HG02938 (cell line): Measurements from ENCODE around the gene PCED1A.

Experiments used
- ATAC-seq: cut with Tn5 transposase; IDR thresholded peaks from one replicate; pipeline ENCODE4 v1.9.1; 2021; ENCODE audit warnings: mild to moderate bottlenecking, moderate library complexity; ENCODE audit not compliant: unreplicated experiment

The PCED1A gene, protein sequence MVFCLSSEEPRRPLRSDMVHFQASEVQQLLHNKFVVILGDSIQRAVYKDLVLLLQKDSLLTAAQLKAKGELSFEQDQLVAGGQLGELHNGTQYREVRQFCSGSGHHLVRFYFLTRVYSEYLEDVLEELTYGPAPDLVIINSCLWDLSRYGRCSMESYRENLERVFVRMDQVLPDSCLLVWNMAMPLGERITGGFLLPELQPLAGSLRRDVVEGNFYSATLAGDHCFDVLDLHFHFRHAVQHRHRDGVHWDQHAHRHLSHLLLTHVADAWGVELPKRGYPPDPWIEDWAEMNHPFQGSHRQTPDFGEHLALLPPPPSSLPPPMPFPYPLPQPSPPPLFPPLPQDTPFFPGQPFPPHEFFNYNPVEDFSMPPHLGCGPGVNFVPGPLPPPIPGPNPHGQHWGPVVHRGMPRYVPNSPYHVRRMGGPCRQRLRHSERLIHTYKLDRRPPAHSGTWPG

DNA sequence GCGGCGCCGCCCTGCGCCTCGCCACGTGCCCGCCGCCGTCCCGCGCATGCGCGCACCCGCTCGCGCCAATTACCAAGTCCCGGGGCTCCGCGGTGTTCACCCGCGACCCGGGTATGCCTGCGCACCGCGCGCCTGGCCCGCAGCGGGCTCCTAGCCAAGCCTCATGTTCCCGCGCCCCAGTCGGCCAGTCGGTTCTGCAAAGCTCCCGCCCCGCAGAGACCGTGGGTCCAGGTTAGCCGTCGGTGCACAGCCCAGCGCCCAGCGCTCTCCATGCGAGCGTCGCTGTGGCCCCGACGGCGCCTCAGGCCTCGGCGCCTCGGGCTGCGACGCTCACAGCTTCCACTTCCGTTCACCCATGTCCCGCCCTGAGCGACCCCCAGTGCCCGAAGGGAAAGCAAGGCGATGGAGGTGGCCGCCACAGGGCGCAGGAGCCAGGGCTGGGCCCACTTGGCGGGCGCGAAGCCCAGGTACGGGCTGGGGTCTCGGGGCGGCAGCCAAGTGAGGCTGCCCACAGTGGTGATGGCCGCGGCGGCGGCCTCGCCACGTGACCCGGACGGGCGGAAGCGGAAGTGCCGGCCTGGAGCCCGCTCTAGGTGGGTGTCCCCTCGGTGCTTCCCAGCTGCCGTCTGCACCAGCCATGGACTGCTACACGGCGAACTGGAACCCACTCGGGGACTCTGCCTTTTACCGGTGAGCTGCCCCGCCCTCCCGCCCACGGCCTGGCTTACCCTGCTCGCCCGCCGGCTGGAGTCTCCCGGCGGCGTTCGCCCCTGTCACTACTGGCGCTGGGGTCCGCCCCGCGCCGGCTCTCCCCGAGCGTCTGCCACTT lies at the start of gene PCED1A, which contains the start of gene VPS16:
PCED1A (minus strand) TSS at position 518 of the 829 bp plus-strand sequence. CDS start 743 bp downstream, outside the sequence.
VPS16 (plus strand) TSS at position 608 of the 829 bp plus-strand sequence; CDS start at position 638, 30 bp downstream.
- ATAC-seq, result peak; percentile 92

DNA sequence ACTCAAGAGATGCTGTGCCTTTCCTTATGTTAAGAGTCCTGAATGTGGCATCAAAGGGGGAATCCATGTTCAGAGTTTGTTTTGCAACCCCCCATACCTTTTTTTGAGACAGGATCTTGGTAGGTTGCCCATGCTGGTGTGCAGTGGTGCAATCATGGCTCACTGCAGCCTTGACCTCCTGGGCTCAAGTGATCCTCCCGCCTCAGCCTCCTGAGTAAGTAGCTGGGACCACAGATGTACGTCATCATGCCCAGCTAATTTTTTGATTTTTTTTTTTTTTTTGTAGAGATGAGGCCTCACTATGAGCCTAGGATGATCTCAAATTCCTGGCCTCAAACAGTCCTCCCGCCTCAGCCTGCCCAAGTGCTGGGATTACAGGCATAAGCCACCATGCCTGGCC lies 49.3 kb upstream of the PCED1A start:
- ATAC-seq, result no peak

DNA sequence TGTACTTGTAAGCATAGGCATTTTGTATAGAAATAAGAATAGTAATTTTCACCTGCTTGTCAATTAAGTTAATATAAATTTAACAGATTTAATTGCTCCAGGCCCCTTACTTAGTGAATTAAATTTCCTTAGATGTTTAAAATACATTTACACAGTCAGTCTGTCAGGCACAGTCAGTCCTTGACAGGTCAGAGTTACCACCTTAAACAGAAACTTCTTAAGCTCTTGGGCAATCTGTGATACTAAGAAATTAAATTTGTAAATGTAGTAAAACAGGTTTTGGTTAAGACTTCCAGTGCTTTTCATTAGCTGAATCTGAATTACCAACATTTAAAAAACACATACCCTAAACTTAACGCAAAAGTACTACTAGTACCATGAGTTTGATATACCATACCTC lies 48.8 kb upstream of the PCED1A start:
- no peak for ATAC-seq

DNA sequence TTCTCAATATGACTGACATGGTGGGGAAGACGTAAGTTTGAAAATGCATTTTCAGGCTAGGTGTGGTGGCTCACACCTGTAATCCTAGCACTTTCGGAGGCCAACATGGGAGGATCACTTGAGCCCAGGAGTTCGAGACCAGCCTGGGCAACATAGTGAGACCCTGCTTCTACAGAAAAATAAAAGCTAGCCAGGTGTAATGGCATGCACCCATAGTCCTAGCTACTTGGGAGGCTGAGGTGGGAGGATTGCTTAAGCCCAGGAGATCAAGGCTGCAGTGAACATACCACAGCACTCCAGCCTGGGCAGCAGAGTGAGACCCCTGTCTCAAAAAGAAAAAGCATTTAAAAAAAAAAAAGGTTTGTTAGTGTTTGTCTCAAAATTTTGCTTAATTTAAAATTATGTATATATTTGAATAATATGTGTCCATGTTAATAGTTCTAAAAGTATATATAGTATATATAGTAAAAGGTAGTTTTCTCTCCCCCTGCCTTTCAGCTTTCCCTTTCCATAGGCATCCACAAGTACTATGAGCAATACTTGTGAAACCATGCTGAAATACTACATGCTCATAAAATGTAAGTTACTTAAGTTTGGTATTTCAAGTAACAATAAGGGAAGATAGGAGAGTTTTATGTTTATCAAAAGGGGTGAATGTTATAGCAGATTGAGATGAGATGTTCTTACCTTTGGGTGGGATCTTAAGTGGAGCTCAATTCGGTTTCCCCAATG lies 47.9 kb upstream of the PCED1A start:
- no peak for ATAC-seq

DNA sequence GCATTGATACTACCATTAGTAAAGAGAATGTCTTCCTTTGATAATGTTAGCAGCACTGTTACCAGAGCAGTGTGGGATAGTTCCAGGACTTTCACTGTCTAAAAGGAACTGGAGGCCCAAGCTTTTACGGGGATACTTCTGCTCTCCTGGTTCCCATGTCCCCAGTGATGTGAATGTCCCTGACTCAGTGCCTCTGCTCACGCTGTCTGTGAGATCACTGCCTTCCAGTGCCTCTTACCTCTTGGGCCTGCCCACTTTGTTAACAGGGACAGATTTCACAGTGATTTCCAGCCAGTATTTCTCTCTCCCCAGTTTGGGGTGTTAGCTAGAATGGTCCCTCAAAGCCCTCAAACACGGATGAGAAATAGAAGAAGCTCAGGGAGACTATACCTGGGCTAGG lies 47.3 kb upstream of the PCED1A start:
- ATAC-seq, result no peak

DNA sequence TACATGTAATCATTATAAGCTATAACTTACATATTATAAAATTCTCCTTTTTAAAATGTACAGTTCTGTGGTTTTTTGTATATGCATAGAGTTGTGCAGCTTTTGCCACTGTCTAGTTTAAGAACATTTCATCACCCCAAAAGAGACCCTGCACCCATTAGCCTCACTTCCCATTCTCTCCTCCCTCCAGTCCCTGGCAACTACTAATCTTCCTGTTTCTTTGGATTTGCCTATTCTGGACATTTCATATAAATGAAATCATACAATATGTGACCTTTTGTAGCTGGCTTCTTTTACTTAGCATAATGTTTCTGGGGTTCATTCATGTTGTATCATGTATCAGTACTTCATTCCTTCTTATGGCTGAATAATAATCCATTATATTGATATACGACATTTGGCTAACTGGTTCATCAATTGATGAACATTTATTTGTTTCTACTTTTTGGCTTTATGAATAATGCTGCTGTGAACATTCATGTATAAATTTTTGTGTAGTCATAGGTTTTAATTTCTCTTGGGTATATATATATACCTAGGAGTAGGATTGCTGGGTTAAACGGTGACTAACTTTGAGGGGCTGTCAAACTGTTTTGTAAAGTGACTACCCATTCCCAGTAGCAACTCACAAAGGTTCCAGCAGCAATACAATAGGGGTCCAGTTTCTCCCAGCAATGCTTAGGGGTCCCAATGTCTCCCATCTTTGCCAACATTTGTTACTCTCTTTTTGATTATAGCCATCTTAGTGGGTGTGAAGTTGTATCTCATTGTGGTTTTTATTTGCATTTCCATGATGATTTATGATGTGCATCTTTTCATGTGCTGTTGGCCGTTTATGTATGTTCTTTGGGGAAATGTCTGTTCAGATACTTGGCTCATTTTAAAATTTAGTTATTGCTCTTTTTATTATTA lies 43.5 kb upstream of the PCED1A start:
- no peak for ATAC-seq

DNA sequence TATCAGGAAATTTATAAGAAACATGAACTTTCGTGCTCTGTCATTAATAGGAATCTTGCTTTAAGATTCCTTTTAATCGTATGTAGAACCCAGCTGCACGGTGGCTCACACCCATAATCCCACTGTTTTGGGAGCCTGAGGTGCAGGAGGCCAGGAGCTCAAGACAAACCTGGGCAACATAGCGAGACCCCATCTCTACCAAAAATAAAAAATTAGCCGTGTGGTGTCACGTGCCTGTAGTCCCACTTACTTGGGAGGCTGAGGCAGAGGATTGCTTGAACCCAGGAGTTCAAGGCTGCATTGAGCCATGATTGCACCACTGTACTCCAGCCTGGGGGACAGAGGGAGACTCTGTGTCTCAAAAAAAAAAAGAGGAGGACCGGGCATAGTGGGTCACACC lies 40.2 kb upstream of the PCED1A start:
- ATAC-seq, result no peak

DNA sequence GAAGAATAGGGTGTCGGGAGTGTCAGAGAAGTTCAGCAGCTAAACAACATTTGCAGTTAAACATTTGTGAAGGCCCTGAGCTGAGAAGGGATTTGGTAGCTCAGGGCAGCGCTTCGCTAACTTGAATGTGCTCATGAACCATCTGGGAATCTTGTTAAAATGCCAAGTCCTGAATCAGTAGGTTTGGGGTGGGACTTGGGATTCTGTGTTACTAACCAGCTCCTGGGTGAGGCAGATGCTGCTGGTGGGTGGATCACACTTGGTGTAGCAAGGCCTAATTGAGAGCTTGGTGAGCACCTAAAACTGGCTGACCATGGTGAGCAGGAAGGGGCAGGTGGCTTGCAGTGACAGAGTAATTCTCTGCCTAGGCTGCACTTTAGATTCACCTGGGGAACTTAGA lies 38.7 kb upstream of the PCED1A start:
- no peak for ATAC-seq

DNA sequence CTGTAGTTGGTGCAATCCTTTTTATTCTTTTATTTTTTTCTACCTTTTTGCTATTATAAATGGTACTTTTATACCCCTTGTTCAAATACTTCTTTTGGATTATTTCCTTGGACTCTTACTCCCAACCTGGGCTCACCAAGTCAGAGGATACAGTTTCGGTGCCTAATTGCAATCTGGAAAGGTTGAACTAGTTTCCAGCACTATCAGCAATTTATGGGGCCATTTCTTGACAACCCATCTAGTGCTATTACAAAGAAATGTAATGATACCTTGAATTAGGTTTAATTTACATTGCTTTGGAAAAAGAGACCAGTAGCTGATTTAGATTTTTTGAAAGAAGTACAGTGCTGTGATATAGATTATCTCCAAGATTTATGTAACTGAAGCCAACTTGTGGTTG lies 38.1 kb upstream of the PCED1A start:
- ATAC-seq, result no peak

DNA sequence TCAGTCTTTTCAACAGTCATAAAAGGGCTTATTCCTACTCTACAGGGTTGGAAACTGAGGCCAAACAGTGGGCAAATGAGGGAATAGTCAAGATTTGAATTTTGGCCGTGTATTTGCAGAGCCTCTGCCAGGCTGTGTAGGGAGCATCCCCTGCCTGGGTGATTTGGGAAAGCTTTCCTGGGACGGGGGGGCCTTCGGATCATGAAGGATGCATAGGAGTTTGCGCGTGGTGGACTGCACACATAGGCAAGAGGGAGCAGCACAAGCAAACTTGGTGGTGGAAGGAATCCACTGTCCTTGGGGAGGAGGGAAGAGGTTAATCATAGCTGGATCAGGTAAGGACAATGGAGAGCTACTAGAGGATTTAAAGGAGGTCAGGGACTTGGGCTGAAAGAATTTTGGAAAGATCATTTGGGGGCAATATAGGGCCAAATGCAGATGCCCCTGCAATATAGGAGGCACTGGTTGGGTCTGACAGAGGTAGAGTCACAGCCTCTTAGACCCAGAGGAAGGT lies 35.3 kb upstream of the PCED1A start:
- no peak for ATAC-seq

DNA sequence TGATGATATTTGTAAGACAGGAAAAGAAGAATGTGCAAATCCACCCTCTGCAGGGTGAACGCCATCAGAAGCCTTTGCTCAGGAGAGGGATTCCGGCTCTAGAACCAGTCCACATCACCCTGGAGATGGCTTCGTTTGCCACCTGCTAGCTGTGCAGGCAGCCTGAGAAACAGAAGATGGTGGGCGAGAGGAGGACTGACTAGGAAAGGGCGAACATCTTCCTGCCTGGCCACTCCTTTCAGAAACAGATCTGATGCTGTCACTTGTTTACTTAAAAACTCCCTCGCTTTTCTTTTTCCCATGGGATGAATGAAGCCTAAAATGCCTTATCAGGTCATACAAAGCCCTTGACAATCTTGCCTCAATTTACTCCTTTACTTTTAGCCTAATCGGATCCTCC lies 34.0 kb upstream of the PCED1A start:
- no peak for ATAC-seq

DNA sequence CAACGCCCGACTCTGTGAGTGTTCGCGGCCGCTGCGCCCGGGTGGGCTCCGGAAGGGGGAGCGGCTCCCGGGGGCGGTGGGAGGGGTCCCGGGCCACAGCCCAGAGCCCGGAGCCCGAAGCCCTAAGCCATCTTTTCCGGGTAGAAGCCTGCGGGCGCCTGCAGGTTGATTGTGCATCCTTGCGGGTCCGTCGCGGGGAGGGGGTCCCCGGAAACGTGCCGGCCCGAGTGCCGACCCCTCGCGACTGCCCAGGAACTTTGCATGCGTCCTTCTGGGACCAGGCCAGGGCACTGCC lies 33.2 kb upstream of the PCED1A start:
- peak; percentile 36 for ATAC-seq

DNA sequence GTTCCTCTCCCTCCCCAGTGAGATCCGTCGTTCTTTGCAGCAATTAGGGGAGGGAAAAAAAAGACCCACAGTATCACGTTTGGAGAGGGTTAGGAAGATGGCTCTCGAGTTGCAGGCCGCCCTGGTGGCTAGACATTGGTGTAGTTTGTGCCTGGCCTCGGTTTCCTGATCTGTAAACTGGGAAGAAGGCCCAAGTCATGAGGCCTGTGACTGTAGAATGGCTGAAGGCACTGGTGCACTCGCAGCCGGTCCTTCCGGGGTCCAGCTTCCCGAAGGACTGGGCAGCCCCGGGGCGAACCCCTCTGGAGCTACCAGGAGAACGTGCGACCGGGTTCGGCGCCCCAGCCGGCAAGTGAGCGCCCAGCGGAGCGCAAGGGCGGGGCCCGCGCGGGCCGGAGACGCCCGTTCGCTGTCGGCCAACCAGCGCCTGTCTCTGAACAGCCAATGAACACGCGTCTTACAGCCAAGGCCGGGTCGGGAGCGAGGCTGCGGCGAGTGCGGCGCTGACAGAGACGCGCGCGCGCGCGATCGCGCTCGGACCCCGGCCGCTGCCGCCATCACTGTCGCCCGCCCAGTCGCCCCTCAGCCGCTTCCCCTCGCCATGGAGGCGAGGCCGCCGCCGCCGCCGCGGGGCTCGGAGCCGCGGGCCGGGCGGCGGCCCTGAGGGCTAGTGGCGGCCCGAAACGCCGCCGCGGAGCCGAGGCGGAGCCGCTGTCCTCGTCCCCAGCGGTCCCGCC lies 32.7 kb upstream of the PCED1A start, which contains the start of gene PTPRA:
PTPRA (plus strand) TSS at position 472 of the 737 bp plus-strand sequence. CDS start 90,797 bp downstream, outside the sequence.
- peak; percentile 73 for ATAC-seq

DNA sequence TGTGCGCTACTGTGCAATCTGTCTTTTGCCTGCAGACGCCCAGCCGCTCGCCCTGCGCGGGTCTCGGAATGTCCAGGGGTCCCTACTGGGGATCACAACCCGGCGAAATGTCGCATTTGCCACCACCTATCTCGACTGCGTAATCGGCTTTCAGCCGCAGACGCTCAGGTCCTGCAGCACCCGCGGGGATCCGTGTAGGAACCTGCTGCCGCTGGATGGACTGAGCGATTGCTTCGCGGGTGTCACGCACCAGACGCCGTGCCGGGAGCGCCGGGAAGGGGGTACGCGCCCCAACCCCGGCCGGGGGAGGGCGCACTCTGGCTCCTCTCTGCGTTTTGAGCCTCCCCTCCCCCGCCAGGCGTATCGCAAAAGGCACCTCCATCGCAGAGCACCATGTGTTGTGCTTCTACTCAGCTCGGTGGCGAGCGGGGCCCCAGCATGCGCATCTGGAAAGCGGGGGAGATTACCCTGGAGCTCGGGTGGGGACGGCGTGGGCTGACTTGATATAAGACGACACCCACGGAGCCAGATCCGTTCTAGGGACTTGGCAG lies 32.1 kb upstream of the PCED1A start:
- peak; percentile 29 for ATAC-seq

DNA sequence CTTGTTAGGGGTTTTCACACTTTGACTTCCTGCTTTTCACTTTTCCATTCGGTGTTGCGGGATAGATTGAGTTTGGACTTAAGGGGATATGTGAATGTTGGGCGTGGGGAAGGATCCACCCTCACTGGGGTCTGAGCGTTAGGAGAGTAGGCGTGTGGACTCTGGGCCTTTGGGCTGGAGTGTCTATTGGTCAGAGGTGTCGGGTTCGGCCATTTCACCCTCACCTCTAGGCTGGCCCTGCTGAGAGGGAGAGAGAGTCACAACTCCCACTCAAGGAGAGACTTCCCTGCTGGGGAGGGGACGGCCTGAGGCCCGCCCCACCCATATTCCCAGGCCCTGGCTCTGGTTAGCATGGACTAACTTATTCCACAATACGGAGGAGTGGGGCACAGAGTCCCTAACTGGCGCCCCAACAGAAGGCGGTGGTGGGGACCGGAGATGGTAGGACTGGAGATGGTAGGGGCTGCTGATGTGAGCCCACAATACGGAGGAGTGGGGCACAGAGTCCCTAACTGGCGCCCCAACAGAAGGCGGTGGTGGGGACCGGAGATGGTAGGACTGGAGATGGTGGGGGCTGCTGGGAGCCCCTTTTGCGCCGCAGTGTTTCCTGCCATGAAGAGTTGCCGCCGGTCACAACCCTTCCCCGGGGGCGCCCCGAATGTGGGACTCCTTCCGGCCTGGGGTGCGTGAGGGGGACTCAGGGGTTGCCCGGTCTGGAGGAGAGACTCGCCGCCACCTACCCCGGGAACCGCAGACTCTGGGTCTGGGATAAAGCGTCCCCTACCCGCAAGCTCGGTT lies 31.4 kb upstream of the PCED1A start:
- ATAC-seq, result no peak

DNA sequence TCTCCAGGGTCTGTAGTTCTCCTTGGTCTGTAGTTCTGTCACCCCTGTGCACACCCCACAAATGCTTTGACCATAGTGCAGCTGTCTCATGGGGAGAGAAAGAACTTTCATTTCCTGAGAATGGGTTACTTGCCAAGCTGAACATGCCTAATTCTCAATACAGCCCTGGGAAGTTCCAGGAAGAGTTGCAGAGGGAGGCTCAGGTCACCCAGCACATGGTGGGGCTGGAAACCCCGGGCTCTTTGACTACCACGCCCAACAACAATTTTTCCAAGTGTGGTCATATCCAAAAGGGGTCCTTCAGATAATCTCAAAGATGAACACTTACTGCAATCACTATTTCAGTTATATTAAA lies 30.6 kb upstream of the PCED1A start:
- no peak for ATAC-seq

DNA sequence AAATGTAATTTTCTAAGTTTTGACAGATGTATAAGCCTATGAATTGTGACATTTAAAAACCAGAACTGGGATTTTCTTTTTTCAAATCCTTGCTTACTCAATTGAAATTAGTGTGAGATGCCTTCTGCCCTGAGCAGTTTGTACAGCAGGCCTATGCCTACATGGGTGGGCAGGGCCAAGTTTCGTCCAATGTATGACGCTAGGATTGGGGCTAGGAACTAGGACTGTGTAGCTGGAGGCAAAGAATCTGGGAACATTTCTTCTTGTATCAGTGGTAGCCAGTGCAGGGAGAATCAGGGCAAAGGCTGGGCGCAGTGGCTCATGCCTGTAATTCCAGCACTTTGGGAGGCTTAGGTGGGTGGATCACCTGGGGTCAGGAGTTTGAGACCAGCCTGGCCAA lies 28.9 kb upstream of the PCED1A start:
- no peak for ATAC-seq
